H1 (cell line): ENCODE results near the gene CROCC2. TPM values are rescaled to one million over a fixed set of nuclear protein-coding genes. Genes with fewer than 3 reads are reported as not detected.

Source experiments
- CTCF ChIA-PET: fragments of 300-600 bp; sonication (Branson Sonifier 250); formaldehyde crosslinking; loops from one replicate; lab custom pipeline; 2021; ENCODE audit not compliant: partially characterized antibody; lab: Charles Lee
- POLR2A ChIA-PET: fragments of 300-600 bp; sonication (Branson Sonifier 250); formaldehyde crosslinking; loops from one replicate; lab custom pipeline; 2021; ENCODE audit warnings: inconsistent platforms; ENCODE audit not compliant: partially characterized antibody; lab: Charles Lee
- DNase-seq, 2 experiments: peaks; one replicate each; pipeline versions ENCODE4 v3.0.0 to v3.0.0-alpha.2; 2010 to 2022; ENCODE audit warnings: low spot score in 2 of 2, low read depth in 1 of 2, mixed read lengths in 1 of 2
- FAIRE-seq: peaks from 2 replicates; lab custom pipeline; 2011; peaks lifted over from hg19 to GRCh38; lab: Jason Lieb, UNC
- H2AFZ ChIP-seq: 2 replicates; pipeline ENCODE4 v1.8.1; 2012; ENCODE audit warnings: low read length, inconsistent platforms
- H2AK5ac ChIP-seq: 2 replicates; pipeline ENCODE4 v1.6.1; 2013; ENCODE audit warnings: low read depth, low read length
- H2BK120ac ChIP-seq: replicated peaks from 2 replicates; pipeline ENCODE3; 2013; ENCODE audit warnings: low read depth, low read length, inconsistent platforms
- H2BK12ac ChIP-seq: 2 replicates; pipeline ENCODE4 v1.6.1; 2013; ENCODE audit warnings: low read depth, low read length
- H2BK15ac ChIP-seq: 2 replicates; pipeline ENCODE4 v1.6.1; 2013; ENCODE audit warnings: low read length
- H2BK20ac ChIP-seq: 2 replicates; pipeline ENCODE4 v1.6.1; 2013; ENCODE audit warnings: low read length
- H2BK5ac ChIP-seq: 2 replicates; pipeline ENCODE4 v1.6.1; 2013; ENCODE audit warnings: low read depth, low read length
- H3K14ac ChIP-seq: 2 replicates; pipeline ENCODE4 v1.6.1; 2013; ENCODE audit warnings: inconsistent platforms; ENCODE audit not compliant: insufficient read length
- H3K18ac ChIP-seq: 2 replicates; pipeline ENCODE4 v1.6.1; 2013; ENCODE audit warnings: low read length; ENCODE audit errors: extremely low read depth
- H3K23ac ChIP-seq: 2 replicates; pipeline ENCODE4 v1.6.1; 2013; ENCODE audit warnings: inconsistent platforms; ENCODE audit not compliant: insufficient read length
- H3K23me2 ChIP-seq: 2 replicates; pipeline ENCODE4 v1.6.1; 2013; ENCODE audit warnings: low read depth, low read length
- H3K27ac ChIP-seq: 2 replicates; pipeline ENCODE4 v1.6.1; 2011; ENCODE audit warnings: low read depth, low read length, inconsistent platforms
- H3K27me3 ChIP-seq, 4 experiments: replicated peaks in 1 of 4; 1 replicate in 1 of 4; 2 replicates in 3 of 4; pipeline versions ENCODE4 v1.6.1 to v1.8.1; 2011 to 2013; ENCODE audit warnings: low read length in 3 of 4, mild to moderate bottlenecking in 3 of 4, inconsistent platforms in 2 of 4, mixed read lengths in 2 of 4, moderate library complexity in 1 of 4; ENCODE audit not compliant: control insufficient read depth in 3 of 4, insufficient read depth in 3 of 4; ENCODE audit errors: extremely low read depth in 1 of 4
- H3K36me3 ChIP-seq, 4 experiments: 2 replicates each; pipeline versions ENCODE4 v1.6.1 to v1.8.1; 2011 to 2013; ENCODE audit warnings: mild to moderate bottlenecking in 4 of 4, low read length in 3 of 4, moderate library complexity in 2 of 4, control low read depth in 1 of 4, inconsistent platforms in 1 of 4; ENCODE audit not compliant: insufficient read depth in 4 of 4, control insufficient read depth in 2 of 4
- H3K4ac ChIP-seq: replicated peaks from 2 replicates; pipeline ENCODE3; 2013; ENCODE audit warnings: low read length, low read depth, mixed read lengths, inconsistent platforms; ENCODE audit not compliant: insufficient read length
- H3K4me1 ChIP-seq, 4 experiments: replicated peaks in 1 of 4; 1 replicate in 1 of 4; 2 replicates in 3 of 4; pipeline versions ENCODE4 v1.6.1 to v1.8.1; 2011 to 2013; ENCODE audit warnings: low read length in 3 of 4, inconsistent platforms in 2 of 4, mixed read lengths in 1 of 4; ENCODE audit not compliant: insufficient read depth in 4 of 4, control insufficient read depth in 3 of 4
- H3K4me2 ChIP-seq, 2 experiments: 2 replicates each; pipeline versions ENCODE4 v1.6.1 to v1.8.1; 2011 to 2013; ENCODE audit warnings: low read depth in 2 of 2, low read length in 2 of 2, control low read depth in 1 of 2, inconsistent platforms in 1 of 2, mild to moderate bottlenecking in 1 of 2; ENCODE audit not compliant: insufficient read depth in 1 of 2
- H3K4me3 ChIP-seq, 4 experiments: fragments of 200-600, 300-600 bp in 1 of 4; sonication (generic), shearing (Covaris generic), sonication (Bioruptor Twin) in 1 of 4; 2 replicates each; pipeline versions ENCODE4 v1.5.1 to v1.8.1; 2011 to 2016; ENCODE audit warnings: low read length in 4 of 4, low read depth in 3 of 4, control low read depth in 2 of 4, inconsistent platforms in 2 of 4, mild to moderate bottlenecking in 2 of 4, mixed read lengths in 1 of 4, moderate library complexity in 1 of 4; ENCODE audit not compliant: insufficient read depth in 2 of 4; ENCODE audit errors: extremely low read depth in 1 of 4
- H3K56ac ChIP-seq: replicated peaks from 2 replicates; pipeline ENCODE3; 2013; ENCODE audit warnings: low read depth, mild to moderate bottlenecking, mixed read lengths, low read length, inconsistent platforms; ENCODE audit not compliant: insufficient read length
- H3K79me1 ChIP-seq: 2 replicates; pipeline ENCODE4 v1.6.1; 2013; ENCODE audit warnings: low read depth, low read length, control low read depth
- H3K79me2 ChIP-seq, 2 experiments: 2 replicates each; pipeline versions ENCODE4 v1.6.1 to v1.8.1; 2012 to 2013; ENCODE audit warnings: low read length in 2 of 2, mild to moderate bottlenecking in 2 of 2, inconsistent platforms in 1 of 2; ENCODE audit not compliant: insufficient read depth in 2 of 2, control insufficient read depth in 1 of 2
- H3K9ac ChIP-seq, 4 experiments: replicated peaks in 1 of 4; 1 replicate in 1 of 4; 2 replicates in 3 of 4; pipeline versions ENCODE4 v1.6.1 to v1.8.1; 2011 to 2013; ENCODE audit warnings: low read depth in 3 of 4, low read length in 3 of 4, control low read depth in 2 of 4, mild to moderate bottlenecking in 2 of 4, moderate library complexity in 2 of 4, inconsistent platforms in 1 of 4; ENCODE audit errors: extremely low read depth in 1 of 4
- H3K9me3 ChIP-seq, 2 experiments: 2 replicates each; pipeline versions ENCODE4 v1.6.1 to v1.8.1; 2012 to 2013; ENCODE audit warnings: mild to moderate bottlenecking in 2 of 2, moderate library complexity in 2 of 2, control low read depth in 1 of 2, inconsistent platforms in 1 of 2, low read depth in 1 of 2, low read length in 1 of 2, mixed read lengths in 1 of 2; ENCODE audit not compliant: insufficient read depth in 2 of 2
- H4K20me1 ChIP-seq, 2 experiments: replicated peaks in 1 of 2; 2 replicates each; pipeline versions ENCODE3 to v1.8.1; 2011 to 2013; ENCODE audit warnings: inconsistent platforms in 2 of 2, low read length in 2 of 2, mild to moderate bottlenecking in 1 of 2; ENCODE audit not compliant: insufficient read depth in 2 of 2, control insufficient read depth in 1 of 2
- H4K5ac ChIP-seq: 2 replicates; pipeline ENCODE4 v1.6.1; 2013; ENCODE audit warnings: low read length, low read depth, mixed read lengths, inconsistent platforms; ENCODE audit not compliant: insufficient read length
- H4K8ac ChIP-seq: 2 replicates; pipeline ENCODE4 v1.8.0; 2013; ENCODE audit warnings: mild to moderate bottlenecking, moderate library complexity, low read length, inconsistent platforms; ENCODE audit not compliant: insufficient read depth; ENCODE audit errors: extremely low read depth
- H4K91ac ChIP-seq: replicated peaks from 2 replicates; pipeline ENCODE3; 2013; ENCODE audit warnings: low read length, mixed read lengths, inconsistent platforms; ENCODE audit not compliant: insufficient read length
- ASH2L ChIP-seq: fragments of 200-600, 300-600 bp; sonication (generic); IDR thresholded peaks from one replicate; pipeline ENCODE4 v1.7.1; 2017; ENCODE audit warnings: low read length
- NANOG ChIP-seq: IDR thresholded peaks from 2 replicates; pipeline ENCODE4 v1.6.1; 2011; ENCODE audit warnings: low read length, low read depth, mild to moderate bottlenecking, inconsistent platforms; ENCODE audit not compliant: insufficient read depth, poor library complexity, severe bottlenecking
- WGBS, 2 experiments: shearing (Covaris generic) in 1 of 2; methylation state at CpG; one replicate each; pipeline versions ENCODE4 v1.1.6 to v1.1.7; 2013 to 2015; ENCODE audit warnings: low lambda C conversion rate in 2 of 2, mixed read lengths in 2 of 2, inconsistent platforms in 1 of 2, low coverage in 1 of 2, missing lambda C conversion rate in 1 of 2; ENCODE audit not compliant: insufficient replicate concordance in 2 of 2, insufficient coverage in 1 of 2, insufficient read length in 1 of 2; ENCODE audit errors: extremely low coverage in 1 of 2, missing lambda C conversion rate in 1 of 2; 5-methylcytosine and 5-hydroxymethylcytosine counted together
- polyA plus RNA-seq, 7 experiments: library from polyadenylated mRNA; depleted of rRNA in 3 of 7; stranded (reverse) in 5 of 7; unstranded in 2 of 7; fragments of >200 nt in 5 of 7; fragments of 200-250 nt in 2 of 7; gene quantifications; 1 replicate in 5 of 7; 2 replicates in 1 of 7; 4 replicates in 1 of 7; pipeline versions ENCODE4 v1.2.1 to v1.2.3, GENCODE V29; 2011 to 2013; ENCODE audit warnings: missing spikeins in 2 of 7, mixed read lengths in 2 of 7
- total RNA-seq: library from RNA; stranded (reverse); fragmentation: NEBNext Ultra II Directional; extraction: Animal tissue kit (Norgen Biotek cat#: 25700); gene quantifications from 2 replicates; pipeline ENCODE4 v1.2.1, GENCODE V29; 2021
- TF ChIP-seq, protein P1 (sequence below): IDR thresholded peaks from 2 replicates; pipeline ENCODE4 v1.6.1; 2012; ENCODE audit warnings: low read length, inconsistent platforms
- TF ChIP-seq, protein P2 (sequence below): IDR thresholded peaks from 2 replicates; pipeline ENCODE4 v1.6.1; 2011; ENCODE audit warnings: low read depth, mild to moderate bottlenecking, low read length; ENCODE audit not compliant: insufficient read depth

CROCC2 gene
- total and polyA plus RNA-seq, 2 of the 8 experiments (the other 6 are each of a cell fraction or from before 2014, with no cell fraction given), result not detected

DNA sequence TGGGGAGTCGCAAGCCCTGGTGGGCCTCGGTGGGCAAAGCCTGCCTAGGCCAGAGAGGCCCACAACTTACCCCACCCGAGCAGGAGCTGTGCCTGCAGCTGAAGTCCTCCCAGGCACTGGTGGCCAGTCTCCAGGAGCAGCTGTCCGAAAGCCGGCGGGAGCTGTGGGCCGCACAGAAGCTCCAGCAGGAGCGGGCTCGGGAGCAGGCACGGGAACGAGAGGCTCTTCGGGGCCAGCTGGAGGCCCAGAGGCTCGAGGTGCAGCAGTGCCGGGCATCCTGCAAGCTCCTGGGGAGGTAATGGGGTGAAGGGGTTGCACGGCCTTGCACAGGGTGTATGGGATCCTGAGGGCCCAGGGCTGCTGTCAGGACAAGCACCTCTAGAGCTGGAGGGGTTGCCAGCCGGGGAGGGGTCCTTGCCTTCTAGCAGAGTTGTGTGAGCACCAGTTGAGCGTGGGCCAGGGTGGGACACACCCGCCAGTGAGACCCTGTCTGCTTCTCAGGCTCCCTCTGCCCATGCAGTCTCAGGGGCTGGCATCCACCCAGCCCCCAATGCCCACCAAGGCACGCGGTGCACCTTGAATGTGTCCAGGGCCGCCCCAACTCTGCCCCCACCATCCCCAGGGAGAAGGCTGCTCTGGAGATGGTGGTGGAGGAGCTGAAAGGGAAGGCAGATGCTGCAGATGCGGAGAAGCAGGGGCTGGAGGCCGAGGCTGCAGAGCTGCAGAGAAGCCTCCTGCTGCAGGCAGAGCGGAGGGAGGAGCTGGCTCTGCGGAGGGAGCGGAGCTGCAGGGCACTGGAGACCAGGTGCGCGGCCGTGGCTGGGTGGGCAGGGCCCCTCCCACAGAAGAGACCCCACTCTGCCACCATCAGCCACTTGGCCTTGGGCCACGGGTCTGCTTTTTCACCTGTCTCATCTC, 27.2 kb downstream of the CROCC2 start:
- no peak overlapping the region for H4K8ac ChIP-seq
- CTCF ChIA-PET, result interaction anchor here (0.7 to 4.3 kb wide), 3 partner anchors 18 to 145 kb away, joined by 3 to 16 read pairs (median 3); no protein-coding TSS in a partner anchor

More for the DNA sequence above, 27.2 kb downstream of the CROCC2 start:
- Histone ChIP-seq H3K23ac (no peak overlapping the region), H2BK12ac (no peak overlapping the region), H3K27me3 (no peaks in the 10 kb centered on the region), H3K4me3 (no peak overlapping the region), H2BK15ac (no peak overlapping the region), H3K14ac (no peak overlapping the region), H2AFZ (no peak overlapping the region), H3K27ac (no peak overlapping the region), H3K36me3 (no peaks in the 10 kb centered on the region), H2BK120ac (no peak overlapping the region), H3K79me1 (no peaks in the 10 kb centered on the region), H3K79me2 (no peaks in the 10 kb centered on the region), H3K4me1 (no peaks in the 10 kb centered on the region), H2AK5ac (no peak overlapping the region), H3K4me2 (no peak overlapping the region), H4K91ac (no peak overlapping the region), H3K9me3 (peaks cover 0 to 5% of the 10 kb centered on the region in 2 experiments; a peak in 1 of 4 replicates), H3K56ac (no peak overlapping the region), H2BK5ac (no peak overlapping the region)
- peak in 1 of 2 experiments; percentile 41 for DNase-seq
- TF ChIP-seq, protein P1, sequence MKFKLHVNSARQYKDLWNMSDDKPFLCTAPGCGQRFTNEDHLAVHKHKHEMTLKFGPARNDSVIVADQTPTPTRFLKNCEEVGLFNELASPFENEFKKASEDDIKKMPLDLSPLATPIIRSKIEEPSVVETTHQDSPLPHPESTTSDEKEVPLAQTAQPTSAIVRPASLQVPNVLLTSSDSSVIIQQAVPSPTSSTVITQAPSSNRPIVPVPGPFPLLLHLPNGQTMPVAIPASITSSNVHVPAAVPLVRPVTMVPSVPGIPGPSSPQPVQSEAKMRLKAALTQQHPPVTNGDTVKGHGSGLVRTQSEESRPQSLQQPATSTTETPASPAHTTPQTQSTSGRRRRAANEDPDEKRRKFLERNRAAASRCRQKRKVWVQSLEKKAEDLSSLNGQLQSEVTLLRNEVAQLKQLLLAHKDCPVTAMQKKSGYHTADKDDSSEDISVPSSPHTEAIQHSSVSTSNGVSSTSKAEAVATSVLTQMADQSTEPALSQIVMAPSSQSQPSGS, result no peak
- TF ChIP-seq ASH2L (no peak), NANOG (no peak)
- TF ChIP-seq, protein P2, sequence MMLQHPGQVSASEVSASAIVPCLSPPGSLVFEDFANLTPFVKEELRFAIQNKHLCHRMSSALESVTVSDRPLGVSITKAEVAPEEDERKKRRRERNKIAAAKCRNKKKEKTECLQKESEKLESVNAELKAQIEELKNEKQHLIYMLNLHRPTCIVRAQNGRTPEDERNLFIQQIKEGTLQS, result no peak
- TF ChIP-seq, all 59 proteins: peak for 0
- Histone ChIP-seq H4K5ac (no peak overlapping the region), H3K9ac (no peak overlapping the region), H4K20me1 (no peaks in the 10 kb centered on the region), H3K18ac (no peak overlapping the region), H3K23me2 (no peaks in the 10 kb centered on the region), H3K4ac (no peak overlapping the region), H2BK20ac (no peak overlapping the region)
- FAIRE-seq, result no peak
- WGBS, 2 experiments, result 86% methylated on average over 28 of the region's 30 CpGs; no CpG with 5 or more reads in 1 of the 2 experiments
- POLR2A ChIA-PET, result no interaction called here
